SH-SY5Y (cell line): Measurements from ENCODE around the gene YPEL2.

Experiments
- GATA2 ChIP-seq: IDR thresholded peaks from 2 replicates; pipeline ENCODE4 v1.6.1; 2011; ENCODE audit warnings: mild to moderate bottlenecking, low read depth, low read length
- GATA3 ChIP-seq: IDR thresholded peaks from 2 replicates; pipeline ENCODE4 v1.6.1; 2011; ENCODE audit warnings: low read depth, mild to moderate bottlenecking, low read length, moderate library complexity

DNA sequence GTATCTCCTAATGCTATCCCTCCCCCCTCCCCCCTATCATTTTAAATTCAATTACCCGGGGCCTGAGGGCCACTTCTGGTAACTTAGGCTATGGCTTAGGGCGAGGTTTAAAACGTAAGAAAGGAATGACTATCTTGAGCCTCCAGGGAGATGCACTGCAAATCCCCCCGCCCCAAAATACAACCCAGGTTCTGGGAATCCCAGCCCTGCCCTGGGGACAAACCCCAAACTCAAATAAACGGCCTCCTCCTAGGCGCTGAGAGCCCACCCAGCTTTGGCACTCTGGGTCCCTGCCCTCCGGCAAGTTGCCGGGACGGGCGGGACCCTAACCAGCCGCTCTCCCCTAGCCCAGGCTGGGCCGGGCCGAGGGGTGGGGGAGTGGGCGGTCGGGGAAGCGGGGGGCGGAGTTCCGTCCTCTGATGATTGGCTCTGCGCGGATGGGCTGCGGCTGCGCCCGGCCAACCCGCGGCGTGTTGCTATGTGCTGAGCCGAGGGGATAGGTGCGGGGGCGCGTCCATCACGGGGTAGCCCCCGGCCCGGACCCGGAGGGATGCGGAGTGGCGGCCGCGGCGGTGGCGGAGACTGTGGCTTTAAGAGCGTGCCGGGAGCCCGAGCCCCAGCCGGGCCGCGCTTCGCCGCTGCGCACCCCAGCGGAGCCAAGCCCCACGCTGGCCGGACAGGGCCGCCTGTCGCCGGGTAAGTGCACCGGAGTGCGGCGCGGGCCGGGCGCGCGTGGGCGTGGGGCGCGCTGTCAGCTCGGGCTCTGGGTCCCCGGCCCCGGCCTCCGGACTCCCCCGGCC, at the start of gene YPEL2:
- no peak for TF ChIP-seq GATA3
- no peak for TF ChIP-seq GATA2
